ENCODE data around the gene HMX1. TPM values are rescaled to one million over a fixed set of nuclear protein-coding genes. Genes with fewer than 3 reads are reported as not detected.

Gene HMX1
- 1 to 10 TPM in 1 of 8 experiments, under 1 TPM in 4, not detected in 3; 0.13 to 4.4 (median 0.43) TPM for total RNA-seq

- ATAC-seq (replicated peaks in 6 of 8): peak in 7 of 8 experiments; percentile 73 to 97 (median 96)
- 0 to 93% (median 2%) methylated on average over 3 to 24 of the region's 134 CpGs; no CpG with 5 or more reads in 6 of the 10 experiments for WGBS, 10 experiments
- no peaks in the 10 kb centered on the region for H3K4me1 ChIP-seq (replicated peaks in 1 of 2)
- in situ Hi-C loops (cut with MboI; ENCODE audit: low pct_unique_long_range_greater_than_20kb in 2 of 9, low sequenced_read_pairs in 9 of 9, unreplicated experiment in 9 of 9): no loop called here
- H3K4me3 ChIP-seq: peak within 1 kb of the TSS; percentile 24 to 47 (median 35)
- no peak within 1 kb of the TSS for H3K27ac ChIP-seq
Observed at GRCh38 chr4:8871417-8872401, at the start of gene HMX1. Gene HMX1, minus strand, starts transcription at chr4:8871839. Its CDS starts 225 bp downstream, at chr4:8871614.

GRCh38 chr4:8920969-8921368 lies 49.3 kb upstream of the HMX1 start:
- no peak overlapping the region for H3K27ac ChIP-seq
- H3K4me1 ChIP-seq (replicated peaks in 1 of 2): no peaks in the 10 kb centered on the region
- 0 to 70% (median 36%) methylated on average over 1 to 3 of the region's 10 CpGs; no CpG with 5 or more reads in 6 of the 10 experiments for WGBS, 10 experiments
- no peak for ATAC-seq (replicated peaks in 6 of 8)
- in situ Hi-C loops (cut with MboI; ENCODE audit: low pct_unique_long_range_greater_than_20kb in 2 of 9, low sequenced_read_pairs in 9 of 9, unreplicated experiment in 9 of 9): loop anchor here in 1 of 9 experiments (25.0 kb wide), 1 partner anchor 234 kb away; no protein-coding TSS in a partner anchor
- H3K4me3 ChIP-seq: no peak overlapping the region

- Histone ChIP-seq H3K4me3 (no peak overlapping the region), H3K4me1 (replicated peaks in 1 of 2) (no peaks in the 10 kb centered on the region), H3K27ac (no peak overlapping the region)
- 50 to 82% (median 77%) methylated on average over 2 to 5 of the region's 14 CpGs; no CpG with 5 or more reads in 7 of the 10 experiments for WGBS, 10 experiments
- in situ Hi-C loops (cut with MboI; ENCODE audit: low pct_unique_long_range_greater_than_20kb in 2 of 9, low sequenced_read_pairs in 9 of 9, unreplicated experiment in 9 of 9): loop anchor here in 1 of 9 experiments (25.0 kb wide), 1 partner anchor 233 kb away; no protein-coding TSS in a partner anchor
- no peak for ATAC-seq (replicated peaks in 6 of 8)
Observed at GRCh38 chr4:8920289-8920965, 48.8 kb upstream of the HMX1 start.

GRCh38 chr4:8919651-8920288 lies 48.1 kb upstream of the HMX1 start:
- no peak for ATAC-seq (replicated peaks in 6 of 8)
- Histone ChIP-seq H3K4me3 (no peak overlapping the region), H3K4me1 (replicated peaks in 1 of 2) (no peaks in the 10 kb centered on the region), H3K27ac (no peak overlapping the region)
- 0 to 52% (median 46%) methylated on average over 1 to 7 of the region's 16 CpGs; no CpG with 5 or more reads in 4 of the 10 experiments for WGBS, 10 experiments
- in situ Hi-C loops (cut with MboI; ENCODE audit: low pct_unique_long_range_greater_than_20kb in 2 of 9, low sequenced_read_pairs in 9 of 9, unreplicated experiment in 9 of 9): loop anchor here in 1 of 9 experiments (25.0 kb wide), 1 partner anchor 232 kb away; no protein-coding TSS in a partner anchor

GRCh38 chr4:8917868-8918783 lies 46.5 kb upstream of the HMX1 start:
- in situ Hi-C loops (cut with MboI; ENCODE audit: low pct_unique_long_range_greater_than_20kb in 2 of 9, low sequenced_read_pairs in 9 of 9, unreplicated experiment in 9 of 9): loop anchor here in 1 of 9 experiments (25.0 kb wide), 1 partner anchor 231 kb away; no protein-coding TSS in a partner anchor
- H3K27ac ChIP-seq: no peak overlapping the region
- no peaks in the 10 kb centered on the region for H3K4me1 ChIP-seq (replicated peaks in 1 of 2)
- 0 to 33% (median 7%) methylated on average over 1 to 10 of the region's 20 CpGs; no CpG with 5 or more reads in 2 of the 10 experiments for WGBS, 10 experiments
- ATAC-seq (replicated peaks in 6 of 8): peak; percentile 79 to 96 (median 90)
- H3K4me3 ChIP-seq: no peak overlapping the region

GRCh38 chr4:8917321-8917811 lies 45.7 kb upstream of the HMX1 start:
- H3K27ac ChIP-seq: no peak overlapping the region
- in situ Hi-C loops (cut with MboI; ENCODE audit: low pct_unique_long_range_greater_than_20kb in 2 of 9, low sequenced_read_pairs in 9 of 9, unreplicated experiment in 9 of 9): loop anchor here in 1 of 9 experiments (25.0 kb wide), 1 partner anchor 230 kb away; no protein-coding TSS in a partner anchor
- H3K4me1 ChIP-seq (replicated peaks in 1 of 2): no peaks in the 10 kb centered on the region
- peak in 5 of 8 experiments; percentile 4 to 50 (median 27) for ATAC-seq (replicated peaks in 6 of 8)
- H3K4me3 ChIP-seq: no peak overlapping the region
- WGBS, 10 experiments: no CpG with 5 or more reads among the region's 12 CpGs

- in situ Hi-C loops (cut with MboI; ENCODE audit: low pct_unique_long_range_greater_than_20kb in 2 of 9, low sequenced_read_pairs in 9 of 9, unreplicated experiment in 9 of 9): loop anchor here in 1 of 9 experiments (25.0 kb wide), 1 partner anchor 230 kb away; no protein-coding TSS in a partner anchor
- 17 to 93% (median 30%) methylated on average over 1 to 2 of the region's 2 CpGs; no CpG with 5 or more reads in 5 of the 10 experiments for WGBS, 10 experiments
- no peak overlapping the region for H3K4me3 ChIP-seq
- H3K27ac ChIP-seq: no peak overlapping the region
- ATAC-seq (replicated peaks in 6 of 8): no peak
- no peaks in the 10 kb centered on the region for H3K4me1 ChIP-seq (replicated peaks in 1 of 2)
Observed at GRCh38 chr4:8916906-8917305, 45.3 kb upstream of the HMX1 start.

- peak in 3 of 8 experiments; percentile 33 to 55 (median 40) for ATAC-seq (replicated peaks in 6 of 8)
- Histone ChIP-seq H3K4me1 (replicated peaks in 1 of 2) (no peaks in the 10 kb centered on the region), H3K27ac (no peak overlapping the region), H3K4me3 (no peak overlapping the region)
- in situ Hi-C loops (cut with MboI; ENCODE audit: low pct_unique_long_range_greater_than_20kb in 2 of 9, low sequenced_read_pairs in 9 of 9, unreplicated experiment in 9 of 9): loop anchor here in 1 of 9 experiments (25.0 kb wide), 1 partner anchor 229 kb away; no protein-coding TSS in a partner anchor
- WGBS, 10 experiments: 5 to 60% (median 31%) methylated on average over 1 to 3 of the region's 11 CpGs; no CpG with 5 or more reads in 6 of the 10 experiments
Observed at GRCh38 chr4:8916351-8916885, 44.8 kb upstream of the HMX1 start.

- ATAC-seq (replicated peaks in 6 of 8): no peak
- in situ Hi-C loops (cut with MboI; ENCODE audit: low pct_unique_long_range_greater_than_20kb in 2 of 9, low sequenced_read_pairs in 9 of 9, unreplicated experiment in 9 of 9): loop anchor here in 1 of 9 experiments (25.0 kb wide), 1 partner anchor 228 kb away; no protein-coding TSS in a partner anchor
Observed at GRCh38 chr4:8915201-8916200, 43.9 kb upstream of the HMX1 start.

GRCh38 chr4:8914461-8915171 lies 43.0 kb upstream of the HMX1 start:
- 45 to 75% (median 62%) methylated on average over 4 to 11 of the region's 29 CpGs; no CpG with 5 or more reads in 6 of the 10 experiments for WGBS, 10 experiments
- ATAC-seq (replicated peaks in 6 of 8): no peak
- in situ Hi-C loops (cut with MboI; ENCODE audit: low pct_unique_long_range_greater_than_20kb in 2 of 9, low sequenced_read_pairs in 9 of 9, unreplicated experiment in 9 of 9): loop anchor here in 1 of 9 experiments (25.0 kb wide), 1 partner anchor 227 kb away; no protein-coding TSS in a partner anchor

More at GRCh38 chr4:8915201-8916200, 43.9 kb upstream of the HMX1 start:
- WGBS, 10 experiments: 40 to 50% (median 44%) methylated on average over 2 to 7 of the region's 27 CpGs; no CpG with 5 or more reads in 7 of the 10 experiments
- H3K4me3 ChIP-seq: no peak overlapping the region
- no peak overlapping the region for H3K27ac ChIP-seq
- no peaks in the 10 kb centered on the region for H3K4me1 ChIP-seq (replicated peaks in 1 of 2)

More at GRCh38 chr4:8914461-8915171, 43.0 kb upstream of the HMX1 start:
- no peak overlapping the region for H3K4me3 ChIP-seq
- H3K4me1 ChIP-seq (replicated peaks in 1 of 2): no peaks in the 10 kb centered on the region
- no peak overlapping the region for H3K27ac ChIP-seq

Measured in motor neuron (in vitro differentiated cells).